ENCODE measurements around the gene HOXB13.
A peak's percentile ranks its signal among the peaks of the same experiment; 100 is the strongest.

HOXB13 gene

GRCh38 chr17:48690655-48691054, 37.9 kb downstream of the HOXB13 start:
- TF ChIP-seq CTCF (IDR thresholded peaks at IDR 0.05; ENCODE audit: borderline replicate concordance, insufficient read depth, low read depth, low read length): no peak
- H3K4me3 ChIP-seq (ENCODE audit: low read depth, low read length): no peak overlapping the region

- no peak overlapping the region for H3K4me3 ChIP-seq (ENCODE audit: low read depth, low read length)
- no peak for TF ChIP-seq CTCF (IDR thresholded peaks at IDR 0.05; ENCODE audit: borderline replicate concordance, insufficient read depth, low read depth, low read length)
These were observed 46.9 kb downstream of the HOXB13 start for GRCh38 chr17:48681609-48682008.

- no peak overlapping the region for H3K4me3 ChIP-seq (ENCODE audit: low read depth, low read length)
These were observed 49.0 kb downstream of the HOXB13 start for GRCh38 chr17:48679385-48680096.

GRCh38 chr17:48678141-48678971, 50.2 kb downstream of the HOXB13 start:
- TF ChIP-seq CTCF (IDR thresholded peaks at IDR 0.05; ENCODE audit: borderline replicate concordance, insufficient read depth, low read depth, low read length): peak; percentile 99

More at GRCh38 chr17:48679385-48680096, 49.0 kb downstream of the HOXB13 start:
- TF ChIP-seq CTCF (IDR thresholded peaks at IDR 0.05; ENCODE audit: borderline replicate concordance, insufficient read depth, low read depth, low read length): no peak

GRCh38 chr17:48676963-48677558, 51.5 kb downstream of the HOXB13 start:
- no peak for TF ChIP-seq CTCF (IDR thresholded peaks at IDR 0.05; ENCODE audit: borderline replicate concordance, insufficient read depth, low read depth, low read length)
- H3K4me3 ChIP-seq (ENCODE audit: low read depth, low read length): no peak overlapping the region

More at GRCh38 chr17:48678141-48678971, 50.2 kb downstream of the HOXB13 start:
- no peak overlapping the region for H3K4me3 ChIP-seq (ENCODE audit: low read depth, low read length)

Data from GM12875 (cell line).